NT2/D1 (cell line): ENCODE results near the gene OGT.
"Not testable (repeated sequence)": the region's sequence is repeated elsewhere in the genome, so short reads cannot be mapped to it uniquely, and the experiment has no call there.

ENCODE experiments used
- DNase-seq: peaks from one replicate; pipeline ENCODE4 v3.0.0-alpha.2; 2011; ENCODE audit warnings: low read depth, low spot score
- H3K27me3 ChIP-seq: 2 replicates; pipeline ENCODE4 v1.6.0; 2011; ENCODE audit warnings: mild to moderate bottlenecking; ENCODE audit not compliant: insufficient read length, insufficient read depth
- H3K36me3 ChIP-seq: 2 replicates; pipeline ENCODE4 v1.6.1; 2011; ENCODE audit warnings: mild to moderate bottlenecking, low read length, mixed read lengths; ENCODE audit not compliant: insufficient read depth, insufficient read length
- H3K4me1 ChIP-seq: 2 replicates; pipeline ENCODE4 v1.5.1; 2011; ENCODE audit not compliant: insufficient read depth, insufficient read length
- H3K4me3 ChIP-seq: 2 replicates; pipeline ENCODE4 v1.5.1; 2011; ENCODE audit warnings: low read depth; ENCODE audit not compliant: insufficient read length
- H3K9ac ChIP-seq: 2 replicates; pipeline ENCODE4 v1.6.0; 2011; ENCODE audit warnings: low read depth; ENCODE audit not compliant: insufficient read length
- H3K9me3 ChIP-seq: 2 replicates; pipeline ENCODE4 v1.5.1; 2011; ENCODE audit warnings: mild to moderate bottlenecking, low read length; ENCODE audit not compliant: insufficient read depth
- SUZ12 ChIP-seq: IDR thresholded peaks from 2 replicates; pipeline ENCODE4 v1.6.1; 2011; ENCODE audit not compliant: insufficient read length, insufficient read depth; ENCODE audit errors: extremely low read depth
- YY1 ChIP-seq: IDR thresholded peaks from 2 replicates; pipeline ENCODE4 v1.6.1; 2011; ENCODE audit not compliant: insufficient read length, insufficient read depth
- ZNF274 ChIP-seq: IDR thresholded peaks from 2 replicates; pipeline ENCODE4 v1.6.1; 2011; ENCODE audit warnings: mild to moderate bottlenecking, low read depth, low read length

The OGT gene

GRCh38 chrX:71577682-71578081 is 44.8 kb downstream of the OGT start:
- no peak overlapping the region for H3K4me3 ChIP-seq
- no peak for TF ChIP-seq ZNF274
- no peak for TF ChIP-seq YY1
- no peak for TF ChIP-seq SUZ12
- no peak for DNase-seq
- peaks cover 52% of the 10 kb centered on the region for H3K36me3 ChIP-seq
- no peak overlapping the region for H3K9ac ChIP-seq
- no peaks in the 10 kb centered on the region for H3K9me3 ChIP-seq
- H3K27me3 ChIP-seq, result no peaks in the 10 kb centered on the region
- no peaks in the 10 kb centered on the region for H3K4me1 ChIP-seq

DNA sequence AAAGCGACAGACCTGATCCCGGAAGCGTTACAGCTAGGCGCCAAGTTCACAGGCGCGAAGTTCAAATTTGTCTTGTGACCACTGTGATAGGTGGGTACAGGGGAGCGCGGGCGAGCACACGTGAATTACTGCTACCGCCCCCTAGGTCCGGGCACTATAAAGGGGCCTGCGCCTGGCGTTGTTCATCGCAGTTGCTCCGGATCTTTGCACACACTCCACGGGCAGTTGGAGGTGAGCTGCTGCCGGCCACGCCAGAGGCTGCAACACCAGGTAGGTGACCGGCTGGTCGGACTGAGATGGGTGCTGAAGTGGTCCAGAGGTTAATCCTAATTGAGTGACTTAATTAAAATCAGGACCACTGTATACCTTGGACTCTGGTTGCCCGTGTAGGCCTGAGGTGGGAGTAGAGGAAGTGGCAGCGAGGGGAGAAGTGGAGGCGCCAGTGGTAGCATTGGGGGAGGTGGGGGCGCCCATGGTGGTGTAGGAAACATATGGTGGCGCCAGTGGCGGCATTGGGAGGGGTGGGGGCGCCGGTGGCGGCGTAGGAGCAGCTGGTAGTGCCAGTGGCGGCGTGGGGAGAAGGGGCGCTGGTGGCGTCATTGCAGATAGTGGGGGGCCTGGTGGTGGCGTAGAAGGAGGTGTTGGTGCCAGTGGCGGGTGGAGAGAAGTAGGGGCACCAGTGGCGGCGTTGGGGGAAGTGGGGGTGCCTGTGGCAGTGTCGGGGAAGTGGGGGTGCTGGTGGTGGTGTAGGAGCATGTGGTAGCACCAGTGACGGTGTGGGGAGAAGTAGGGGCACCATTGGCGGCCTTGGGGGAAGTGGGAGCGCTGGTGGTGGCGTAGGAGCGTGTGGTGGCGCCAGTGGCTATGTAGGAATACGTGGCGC is 45.6 kb downstream of the OGT start, which contains the start of gene GCNA:
GCNA (plus strand) TSS at position 185 of the 883 bp plus-strand sequence. CDS start 2,385 bp downstream, outside the sequence.
- H3K9ac ChIP-seq, result no peak within 1 kb of the TSS
- H3K4me3 ChIP-seq, result no peak within 1 kb of the TSS
- no peaks in the 10 kb centered on the region for H3K4me1 ChIP-seq
- no peak for DNase-seq
- no peak for TF ChIP-seq ZNF274
- TF ChIP-seq YY1, result no peak
- no peak for TF ChIP-seq SUZ12
- peaks cover 45% of the 10 kb centered on the region for H3K36me3 ChIP-seq
- H3K27me3 ChIP-seq, result no peaks in the 10 kb centered on the region
- no peaks in the 10 kb centered on the region for H3K9me3 ChIP-seq

- no peaks in the 10 kb centered on the region for H3K9me3 ChIP-seq
- H3K36me3 ChIP-seq, result peaks cover 38% of the 10 kb centered on the region
- DNase-seq, result peak; percentile 23
- no peaks in the 10 kb centered on the region for H3K4me1 ChIP-seq
- TF ChIP-seq YY1 (no peak), SUZ12 (no peak), ZNF274 (no peak)
- H3K27me3 ChIP-seq, result no peaks in the 10 kb centered on the region
- no peak overlapping the region for H3K4me3 ChIP-seq
- H3K9ac ChIP-seq, result no peak overlapping the region
Measured at GRCh38 chrX:71579136-71579989, 46.5 kb downstream of the OGT start.

DNA sequence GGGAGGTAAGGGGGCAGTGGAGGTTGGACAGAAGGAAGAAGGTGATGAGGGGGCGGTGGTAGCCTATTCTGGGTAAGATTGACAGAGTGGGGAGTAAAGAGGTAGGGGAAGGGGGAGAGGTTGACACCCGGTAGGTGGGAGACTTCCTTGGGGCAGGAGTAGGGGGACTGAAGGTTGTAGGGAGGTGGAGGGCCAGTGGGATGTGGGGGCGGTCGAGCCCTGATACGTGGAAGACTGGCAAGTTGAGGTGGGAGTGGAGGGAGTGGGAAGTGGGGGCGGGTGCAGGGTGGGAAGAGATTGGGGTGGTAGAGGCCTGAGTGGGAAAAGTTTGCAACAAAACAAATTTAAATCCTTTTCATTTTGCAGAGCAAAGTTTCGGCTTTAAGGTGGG is 47.1 kb downstream of the OGT start:
- H3K27me3 ChIP-seq, result no peaks in the 10 kb centered on the region
- no peak overlapping the region for H3K4me3 ChIP-seq

DNA sequence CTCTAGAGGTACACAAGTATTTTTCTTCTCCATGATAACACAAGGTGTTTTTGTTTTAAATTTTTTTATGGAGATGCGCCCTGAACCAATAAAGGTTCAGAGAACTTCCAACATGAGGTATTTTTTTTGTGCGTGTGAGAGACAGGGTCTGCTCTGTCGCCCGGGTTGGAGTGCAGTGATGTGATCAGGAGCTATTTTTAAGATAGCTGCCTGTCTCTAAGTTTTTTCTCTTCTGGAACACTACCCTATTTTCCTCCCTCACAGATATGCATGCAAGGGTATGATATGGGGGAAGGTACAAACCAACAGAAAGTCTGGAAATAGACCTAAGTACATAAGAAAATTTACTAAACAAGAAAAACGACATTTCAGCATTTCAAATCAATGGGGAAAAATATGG is 48.3 kb downstream of the OGT start:
- TF ChIP-seq SUZ12, result no peak
- TF ChIP-seq ZNF274, result no peak
- TF ChIP-seq YY1, result no peak
- no peak for DNase-seq
- no peak overlapping the region for H3K4me3 ChIP-seq
- H3K27me3 ChIP-seq, result no peaks in the 10 kb centered on the region
- H3K36me3 ChIP-seq, result peaks cover 29% of the 10 kb centered on the region
- H3K4me1 ChIP-seq, result no peaks in the 10 kb centered on the region
- no peak overlapping the region for H3K9ac ChIP-seq
- no peaks in the 10 kb centered on the region for H3K9me3 ChIP-seq

More for the DNA sequence above, 47.1 kb downstream of the OGT start:
- peaks cover 36% of the 10 kb centered on the region for H3K36me3 ChIP-seq
- no peaks in the 10 kb centered on the region for H3K4me1 ChIP-seq
- TF ChIP-seq ZNF274 (no peak), YY1 (no peak)
- DNase-seq, result no peak
- no peaks in the 10 kb centered on the region for H3K9me3 ChIP-seq
- no peak overlapping the region for H3K9ac ChIP-seq

GRCh38 chrX:71586929-71587328 is 54.0 kb downstream of the OGT start:
- H3K4me1 ChIP-seq, result no peaks in the 10 kb centered on the region
- H3K9me3 ChIP-seq, result no peaks in the 10 kb centered on the region
- TF ChIP-seq YY1 (no peak), SUZ12 (no peak), ZNF274 (no peak)
- H3K4me3 ChIP-seq, result no peak overlapping the region
- peaks cover 1% of the 10 kb centered on the region for H3K36me3 ChIP-seq
- no peak overlapping the region for H3K9ac ChIP-seq
- DNase-seq, result no peak
- no peaks in the 10 kb centered on the region for H3K27me3 ChIP-seq

DNA sequence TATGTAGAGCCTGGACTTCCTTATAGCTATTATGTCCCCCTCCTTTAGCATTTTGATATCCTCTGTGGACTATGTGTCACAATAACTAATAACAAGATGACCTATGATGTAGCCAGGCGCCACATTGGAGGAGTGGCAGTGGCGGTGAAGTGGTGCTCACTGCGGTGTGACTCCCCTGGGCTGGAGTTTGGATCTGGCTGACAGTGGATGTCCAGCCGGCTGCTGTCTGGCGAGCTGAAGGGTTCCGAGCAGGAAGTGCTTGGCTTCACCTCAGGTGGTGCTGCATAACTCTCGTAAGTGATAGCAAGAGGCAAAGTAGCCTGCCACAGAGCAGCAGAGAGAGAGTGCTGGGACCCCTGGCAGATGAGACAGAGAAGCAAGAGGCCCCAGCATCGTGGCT is 60.3 kb downstream of the OGT start:
- H3K9me3 ChIP-seq, H3K36me3 ChIP-seq, H3K9ac ChIP-seq, DNase-seq, H3K4me1 ChIP-seq, H3K4me3 ChIP-seq, H3K27me3 ChIP-seq: not testable (repeated sequence)
